Caco-2 (cell line): ENCODE results near the gene SLC6A7. TPM values are rescaled to one million over a fixed set of nuclear protein-coding genes. Genes with fewer than 3 reads are reported as not detected.

Experiments
- BruUV-seq: library from RNA; stranded (reverse); fragments of 400-500 nt; replicated peaks from 2 replicates; lab custom pipeline; 2021; lab: Mats Ljungman, UMichigan
- CTCF ChIA-PET: fragments of 300-600 bp; sonication (Branson Sonifier 250); formaldehyde crosslinking; loops from one replicate; lab custom pipeline; 2022; ENCODE audit warnings: antibody characterized with exemption; lab: Charles Lee
- POLR2A ChIA-PET: fragments of 300-600 bp; sonication (Branson Sonifier 250); formaldehyde crosslinking; loops from one replicate; lab custom pipeline; 2022; ENCODE audit warnings: antibody characterized with exemption; lab: Charles Lee
- DNase-seq, 2 experiments: peaks; one replicate each; pipeline versions ENCODE4 v3.0.0 to v3.0.0-alpha.2; 2020 to 2022
- H3K27me3 ChIP-seq: replicated peaks from 2 replicates; pipeline ENCODE4 v1.6.0; 2011; ENCODE audit warnings: low read length; ENCODE audit not compliant: control insufficient read depth, insufficient read depth
- H3K36me3 ChIP-seq: 2 replicates; pipeline ENCODE4 v1.5.1; 2011; ENCODE audit warnings: low read length; ENCODE audit not compliant: control insufficient read depth, insufficient read depth
- H3K4me1 ChIP-seq: fragments of 250-450 bp; sonication (Bioruptor Pico); 2 replicates; pipeline ENCODE4 v1.5.1; 2020; ENCODE audit warnings: mild to moderate bottlenecking
- H3K4me3 ChIP-seq: 2 replicates; pipeline ENCODE4 v1.5.1; 2011; ENCODE audit warnings: low read depth, mild to moderate bottlenecking, control low read depth, low read length
- H3K9me3 ChIP-seq: fragments of 250-450 bp; sonication (Bioruptor Pico); 2 replicates; pipeline ENCODE4 v1.5.1; 2020; ENCODE audit warnings: mild to moderate bottlenecking, moderate library complexity
- H3K27ac Mint-ChIP-seq: one replicate; pipeline ENCODE4 v1.8.0; 2022; ENCODE audit warnings: mixed read lengths; ENCODE audit not compliant: unreplicated experiment
- H3K27me3 Mint-ChIP-seq: one replicate; pipeline ENCODE4 v1.8.0; 2022; ENCODE audit warnings: mixed read lengths; ENCODE audit not compliant: insufficient read depth, unreplicated experiment
- H3K36me3 Mint-ChIP-seq: one replicate; pipeline ENCODE4 v1.8.0; 2022; ENCODE audit warnings: mild to moderate bottlenecking, mixed read lengths; ENCODE audit not compliant: insufficient read depth, unreplicated experiment
- H3K4me1 Mint-ChIP-seq: one replicate; pipeline ENCODE4 v1.8.0; 2022; ENCODE audit warnings: low read depth, mixed read lengths; ENCODE audit not compliant: unreplicated experiment
- H3K4me3 Mint-ChIP-seq: one replicate; pipeline ENCODE4 v1.8.0; 2022; ENCODE audit warnings: mild to moderate bottlenecking, moderate library complexity, mixed read lengths; ENCODE audit not compliant: unreplicated experiment
- H3K9me3 Mint-ChIP-seq: one replicate; pipeline ENCODE4 v1.8.0; 2022; ENCODE audit warnings: mixed read lengths; ENCODE audit not compliant: unreplicated experiment
- intact Hi-C: fragments of 100-400 bp; cut with micrococcal nuclease; formaldehyde crosslinking; loops from one replicate; pipeline ENCODE4 v1.10.0; 2022; ENCODE audit not compliant: unreplicated experiment
- total RNA-seq: library from RNA; stranded (reverse); gene quantifications from 2 replicates; pipeline ENCODE4 v1.2.3, GENCODE V29; 2022
- TF ChIP-seq, protein P1 (sequence below), 2 experiments: fragments of 200-600 bp in 1 of 2; IDR thresholded peaks; 1 replicate in 1 of 2; 2 replicates in 1 of 2; pipeline versions ENCODE4 v1.5.1 to v1.8.0; 2011 to 2022; ENCODE audit warnings: antibody characterized with exemption in 1 of 2, control low read depth in 1 of 2, inconsistent platforms in 1 of 2, low read depth in 1 of 2, low read length in 1 of 2, mild to moderate bottlenecking in 1 of 2, moderate library complexity in 1 of 2; ENCODE audit not compliant: insufficient read depth in 1 of 2, severe bottlenecking in 1 of 2, unreplicated experiment in 1 of 2

The SLC6A7 gene
- total RNA-seq, 1 experiment from 2014 or later, result not detected

DNA sequence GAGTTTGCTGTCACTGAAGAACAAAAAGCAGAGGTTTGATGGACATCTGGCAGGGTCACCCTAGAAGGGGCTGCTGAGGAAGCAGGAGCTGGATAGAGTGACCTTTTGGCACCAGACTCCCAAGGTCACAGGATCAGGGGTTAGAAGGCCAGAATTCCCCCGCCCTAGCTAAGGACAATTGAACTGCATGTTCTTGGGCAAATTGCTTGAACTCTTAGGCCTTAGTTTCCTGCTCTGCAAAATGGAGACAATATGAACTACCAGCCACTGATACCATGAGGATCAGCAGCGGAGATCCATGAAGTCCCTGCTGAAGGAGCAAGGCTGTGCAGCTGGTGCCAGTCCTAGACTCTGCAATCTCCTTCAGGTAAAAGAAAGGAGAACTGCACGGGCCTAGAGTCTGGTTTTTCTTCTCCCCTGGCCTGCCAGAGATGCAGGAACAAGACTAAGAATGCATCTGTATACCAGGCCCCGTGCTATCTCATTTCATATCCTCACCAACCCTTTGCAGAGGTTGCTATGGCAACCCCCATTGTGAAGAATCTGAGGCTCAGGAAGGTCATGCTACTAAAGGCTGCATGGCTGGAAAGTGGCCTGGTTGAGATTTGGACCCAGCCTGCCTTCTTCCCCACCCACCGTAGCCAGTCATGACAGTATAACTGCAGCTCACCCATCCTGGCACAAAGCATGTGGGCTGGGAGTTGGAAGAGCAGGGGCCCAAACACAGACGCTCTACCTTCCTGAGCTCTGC, 66.0 kb downstream of the SLC6A7 start:
- peaks cover 44% of the 10 kb centered on the region for H3K4me1 ChIP-seq
- no peak overlapping the region for H3K4me3 ChIP-seq
- POLR2A ChIA-PET, result no interaction called here
- H3K27ac Mint-ChIP-seq, result no peak overlapping the region
- no peaks in the 10 kb centered on the region for H3K36me3 Mint-ChIP-seq
- H3K4me1 Mint-ChIP-seq, result peaks cover 8% of the 10 kb centered on the region
- intact Hi-C loops, result no loop called here
- no peaks in the 10 kb centered on the region; the same call in 1 of the 2 replicates for H3K36me3 ChIP-seq
- no peak for DNase-seq
- no peaks in the 10 kb centered on the region for H3K9me3 ChIP-seq
- no peaks in the 10 kb centered on the region for H3K9me3 Mint-ChIP-seq
- TF ChIP-seq, protein P1, sequence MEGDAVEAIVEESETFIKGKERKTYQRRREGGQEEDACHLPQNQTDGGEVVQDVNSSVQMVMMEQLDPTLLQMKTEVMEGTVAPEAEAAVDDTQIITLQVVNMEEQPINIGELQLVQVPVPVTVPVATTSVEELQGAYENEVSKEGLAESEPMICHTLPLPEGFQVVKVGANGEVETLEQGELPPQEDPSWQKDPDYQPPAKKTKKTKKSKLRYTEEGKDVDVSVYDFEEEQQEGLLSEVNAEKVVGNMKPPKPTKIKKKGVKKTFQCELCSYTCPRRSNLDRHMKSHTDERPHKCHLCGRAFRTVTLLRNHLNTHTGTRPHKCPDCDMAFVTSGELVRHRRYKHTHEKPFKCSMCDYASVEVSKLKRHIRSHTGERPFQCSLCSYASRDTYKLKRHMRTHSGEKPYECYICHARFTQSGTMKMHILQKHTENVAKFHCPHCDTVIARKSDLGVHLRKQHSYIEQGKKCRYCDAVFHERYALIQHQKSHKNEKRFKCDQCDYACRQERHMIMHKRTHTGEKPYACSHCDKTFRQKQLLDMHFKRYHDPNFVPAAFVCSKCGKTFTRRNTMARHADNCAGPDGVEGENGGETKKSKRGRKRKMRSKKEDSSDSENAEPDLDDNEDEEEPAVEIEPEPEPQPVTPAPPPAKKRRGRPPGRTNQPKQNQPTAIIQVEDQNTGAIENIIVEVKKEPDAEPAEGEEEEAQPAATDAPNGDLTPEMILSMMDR (IDR thresholded peaks at IDR 0.05; ENCODE audit: insufficient read depth in 1 of 2, low read depth in 1 of 2, low read length in 1 of 2, severe bottlenecking in 1 of 2, unreplicated experiment in 1 of 2), result no peak
- H3K4me3 Mint-ChIP-seq, result no peak overlapping the region
- no peaks in the 10 kb centered on the region for H3K27me3 ChIP-seq
- CTCF ChIA-PET, result interaction anchor here (1.0 to 1.5 kb wide), 2 partner anchors 10 to 38 kb away, joined by 3 to 5 read pairs; no protein-coding TSS in a partner anchor
- no TSS peak for BruUV-seq
- H3K27me3 Mint-ChIP-seq, result no peaks in the 10 kb centered on the region

DNA sequence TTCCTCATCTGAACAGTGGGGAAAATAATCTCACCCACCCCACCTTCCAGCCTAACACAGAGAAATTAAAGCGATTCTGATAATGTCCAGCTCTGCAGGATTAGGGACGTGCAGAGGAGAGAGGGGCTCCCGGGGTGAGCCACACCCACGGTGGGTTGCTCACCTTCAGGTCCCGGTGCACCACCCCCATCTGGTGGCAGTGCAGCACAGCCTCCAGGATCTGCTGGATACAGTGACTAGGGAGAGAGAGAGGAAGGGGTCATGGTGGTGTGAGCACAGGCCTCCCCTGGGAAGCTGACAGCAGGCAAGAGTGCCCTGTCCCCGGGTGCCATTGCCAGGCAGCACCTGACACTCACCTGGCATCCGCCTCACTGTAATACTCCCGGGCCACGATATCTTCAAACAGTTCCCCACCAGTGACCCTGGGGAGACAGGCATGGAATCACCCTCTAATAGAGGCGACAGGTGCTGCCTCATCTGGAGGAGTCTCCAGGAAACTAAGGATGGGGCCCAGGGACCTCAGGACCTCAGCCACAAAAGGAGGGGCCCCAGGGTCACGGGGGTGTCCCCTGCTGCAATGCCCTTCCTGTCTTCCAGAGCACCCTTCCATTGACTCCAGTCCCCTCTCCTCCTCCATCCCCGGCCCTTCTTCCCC, 66.7 kb downstream of the SLC6A7 start:
- Histone ChIP-seq H3K36me3 (no peaks in the 10 kb centered on the region; the same call in 1 of the 2 replicates), H3K4me3 (no peak overlapping the region), H3K27me3 (no peaks in the 10 kb centered on the region), H3K4me1 (peaks cover 44% of the 10 kb centered on the region), H3K9me3 (no peaks in the 10 kb centered on the region)
- peaks cover 8% of the 10 kb centered on the region for H3K4me1 Mint-ChIP-seq
- TF ChIP-seq, protein P1 (IDR thresholded peaks at IDR 0.05; ENCODE audit: insufficient read depth in 1 of 2, low read depth in 1 of 2, low read length in 1 of 2, severe bottlenecking in 1 of 2, unreplicated experiment in 1 of 2), result peak in 1 of 2 experiments; percentile 44
- H3K4me3 Mint-ChIP-seq, result no peak overlapping the region
- CTCF ChIA-PET, result no interaction called here
- POLR2A ChIA-PET, result no interaction called here
- no peak overlapping the region for H3K27ac Mint-ChIP-seq
- no peaks in the 10 kb centered on the region for H3K9me3 Mint-ChIP-seq
- DNase-seq, result peak in 1 of 2 experiments; percentile 45
- no peaks in the 10 kb centered on the region for H3K36me3 Mint-ChIP-seq
- H3K27me3 Mint-ChIP-seq, result no peaks in the 10 kb centered on the region
- BruUV-seq, result no TSS peak
- intact Hi-C loops, result no loop called here

DNA sequence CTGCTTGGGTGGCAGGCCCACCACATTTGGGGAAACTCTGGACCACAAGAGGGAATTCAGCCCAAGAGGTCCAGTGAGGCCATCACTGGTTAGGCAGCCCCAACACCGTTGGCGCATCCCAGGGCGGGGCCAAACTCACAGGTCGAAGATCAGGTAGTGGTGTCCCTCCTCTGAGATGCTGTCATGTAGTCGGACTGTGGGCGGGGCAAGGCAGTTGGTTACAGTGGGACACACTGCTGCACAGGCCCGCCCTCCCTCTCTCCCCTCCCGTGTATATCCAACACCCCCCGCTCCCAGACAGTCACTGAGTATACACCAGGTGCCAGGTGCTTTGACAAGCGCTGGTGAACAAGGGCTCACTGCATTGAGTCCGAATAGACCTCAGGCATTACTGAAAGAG, 67.6 kb downstream of the SLC6A7 start:
- no peak overlapping the region for H3K4me3 Mint-ChIP-seq
- Histone ChIP-seq H3K4me3 (no peak overlapping the region), H3K36me3 (no peaks in the 10 kb centered on the region; the same call in 1 of the 2 replicates), H3K27me3 (no peaks in the 10 kb centered on the region), H3K9me3 (no peaks in the 10 kb centered on the region), H3K4me1 (peaks cover 40% of the 10 kb centered on the region)
- ChIA-PET CTCF (no interaction called here), POLR2A (no interaction called here)
- peaks cover 8% of the 10 kb centered on the region for H3K4me1 Mint-ChIP-seq
- H3K27me3 Mint-ChIP-seq, result no peaks in the 10 kb centered on the region
- H3K27ac Mint-ChIP-seq, result no peak overlapping the region
- intact Hi-C loops, result no loop called here
- BruUV-seq, result no TSS peak
- no peaks in the 10 kb centered on the region for H3K36me3 Mint-ChIP-seq
- H3K9me3 Mint-ChIP-seq, result no peaks in the 10 kb centered on the region
- TF ChIP-seq, protein P1 (IDR thresholded peaks at IDR 0.05; ENCODE audit: insufficient read depth in 1 of 2, low read depth in 1 of 2, low read length in 1 of 2, severe bottlenecking in 1 of 2, unreplicated experiment in 1 of 2), result no peak
- peak in 1 of 2 experiments; percentile 20 for DNase-seq
